Measurements from ENCODE around the gene KIAA1217. TPM values are rescaled to one million over a fixed set of nuclear protein-coding genes. Genes with fewer than 3 reads are reported as not detected.

The KIAA1217 gene
- total RNA-seq, 3 donors from 2014 or later, result 49.5 to 94.5 (median 63.9) TPM

DNA sequence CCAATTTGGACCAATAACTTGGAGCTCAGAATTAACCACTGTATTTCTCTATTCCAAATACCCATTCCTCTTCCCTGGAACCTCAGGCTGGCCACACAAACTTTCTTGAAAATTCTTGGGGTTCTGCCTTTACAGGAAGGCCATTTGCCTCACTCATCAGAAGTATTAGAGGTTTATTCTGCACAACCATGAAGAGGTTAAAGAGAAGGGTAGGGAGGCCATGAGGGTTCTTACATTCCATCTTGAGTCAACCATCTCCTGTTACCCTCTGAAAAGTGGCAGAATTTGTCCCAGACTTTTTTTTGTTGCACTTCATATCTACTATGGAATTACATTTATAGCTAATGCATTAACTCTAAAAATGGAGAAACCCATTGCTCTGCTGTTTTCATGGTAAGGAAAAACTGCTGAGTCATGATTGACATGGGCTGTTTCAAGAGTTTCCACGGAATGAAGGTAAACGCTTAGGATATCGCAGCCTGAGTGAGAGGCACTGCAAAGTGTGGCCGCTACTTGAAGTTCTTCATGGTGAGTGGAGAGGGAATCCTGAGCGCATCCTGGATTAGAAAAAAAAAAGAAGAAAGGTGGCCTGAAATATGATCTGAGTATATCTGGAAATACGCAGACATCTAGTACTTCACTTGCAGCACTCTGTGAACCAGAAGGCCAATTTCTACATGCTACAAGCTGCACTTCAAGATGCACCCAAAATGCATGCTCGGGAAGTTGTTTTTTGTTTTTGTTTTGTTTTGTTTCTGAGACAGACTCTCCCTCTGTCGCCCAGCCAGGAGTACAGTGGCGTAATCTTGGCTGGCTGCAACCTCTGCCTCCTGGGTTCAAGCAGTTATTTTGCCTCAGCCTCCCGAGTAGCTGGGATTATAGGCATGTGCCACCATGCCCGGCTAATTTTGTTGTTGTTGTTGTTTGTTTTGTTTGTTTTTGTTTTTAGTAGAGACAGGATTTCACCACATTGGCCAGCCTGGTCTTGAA lies 83.7 kb downstream of the KIAA1217 start:
- no peaks in the 10 kb centered on the region for H3K9me3 ChIP-seq
- H3K36me3 ChIP-seq (ENCODE audit: low read depth), result no peaks in the 10 kb centered on the region
- DNase-seq, result no peak
- no peak for ATAC-seq
- intact Hi-C loops (cut with DNase I, micrococcal nuclease), result no loop called here
- H3K4me3 ChIP-seq, result no peak overlapping the region
- TF ChIP-seq, protein P1, sequence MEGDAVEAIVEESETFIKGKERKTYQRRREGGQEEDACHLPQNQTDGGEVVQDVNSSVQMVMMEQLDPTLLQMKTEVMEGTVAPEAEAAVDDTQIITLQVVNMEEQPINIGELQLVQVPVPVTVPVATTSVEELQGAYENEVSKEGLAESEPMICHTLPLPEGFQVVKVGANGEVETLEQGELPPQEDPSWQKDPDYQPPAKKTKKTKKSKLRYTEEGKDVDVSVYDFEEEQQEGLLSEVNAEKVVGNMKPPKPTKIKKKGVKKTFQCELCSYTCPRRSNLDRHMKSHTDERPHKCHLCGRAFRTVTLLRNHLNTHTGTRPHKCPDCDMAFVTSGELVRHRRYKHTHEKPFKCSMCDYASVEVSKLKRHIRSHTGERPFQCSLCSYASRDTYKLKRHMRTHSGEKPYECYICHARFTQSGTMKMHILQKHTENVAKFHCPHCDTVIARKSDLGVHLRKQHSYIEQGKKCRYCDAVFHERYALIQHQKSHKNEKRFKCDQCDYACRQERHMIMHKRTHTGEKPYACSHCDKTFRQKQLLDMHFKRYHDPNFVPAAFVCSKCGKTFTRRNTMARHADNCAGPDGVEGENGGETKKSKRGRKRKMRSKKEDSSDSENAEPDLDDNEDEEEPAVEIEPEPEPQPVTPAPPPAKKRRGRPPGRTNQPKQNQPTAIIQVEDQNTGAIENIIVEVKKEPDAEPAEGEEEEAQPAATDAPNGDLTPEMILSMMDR (IDR thresholded peaks at IDR 0.05), result no peak
- no peaks in the 10 kb centered on the region for H3K4me1 ChIP-seq (ENCODE audit: low read depth)

DNA sequence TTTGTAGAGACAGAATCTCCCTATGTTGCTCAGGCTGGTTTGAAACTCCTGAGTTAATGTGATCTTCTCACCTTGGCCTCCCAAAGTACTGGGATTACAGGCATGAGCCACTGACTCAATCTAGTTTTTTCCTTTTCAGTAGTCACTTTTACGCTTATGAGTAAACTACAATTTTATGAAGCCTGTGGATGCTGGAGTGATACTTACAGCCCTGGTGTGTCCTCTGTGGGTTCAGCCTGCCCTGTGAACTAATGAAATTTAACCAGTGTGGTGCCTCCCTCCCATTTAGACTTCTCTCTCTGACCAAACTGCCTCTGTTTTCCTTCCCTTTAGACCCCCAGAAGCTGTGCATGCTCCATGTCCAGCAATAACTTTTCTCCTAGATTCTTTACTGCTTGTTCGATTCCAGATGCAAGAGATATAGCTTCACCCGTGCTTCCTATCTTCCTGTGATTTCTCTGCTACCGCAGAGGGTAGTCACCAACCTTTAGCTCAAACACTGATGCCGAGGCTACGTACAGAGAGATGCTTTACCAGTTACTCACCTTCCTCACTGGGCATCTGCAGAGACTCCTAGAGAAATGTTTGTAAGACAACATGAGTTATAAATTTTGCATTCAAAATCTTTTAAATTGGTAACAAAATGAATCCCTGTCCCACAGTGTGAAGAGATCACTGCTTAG lies 90.8 kb downstream of the KIAA1217 start:
- ATAC-seq, result no peak
- intact Hi-C loops (cut with DNase I, micrococcal nuclease), result no loop called here
- DNase-seq, result no peak
- TF ChIP-seq, protein P1 (IDR thresholded peaks at IDR 0.05), result no peak
- no peaks in the 10 kb centered on the region for H3K4me1 ChIP-seq (ENCODE audit: low read depth)
- no peaks in the 10 kb centered on the region for H3K36me3 ChIP-seq (ENCODE audit: low read depth)
- H3K4me3 ChIP-seq, result no peak overlapping the region
- no peaks in the 10 kb centered on the region for H3K9me3 ChIP-seq

DNA sequence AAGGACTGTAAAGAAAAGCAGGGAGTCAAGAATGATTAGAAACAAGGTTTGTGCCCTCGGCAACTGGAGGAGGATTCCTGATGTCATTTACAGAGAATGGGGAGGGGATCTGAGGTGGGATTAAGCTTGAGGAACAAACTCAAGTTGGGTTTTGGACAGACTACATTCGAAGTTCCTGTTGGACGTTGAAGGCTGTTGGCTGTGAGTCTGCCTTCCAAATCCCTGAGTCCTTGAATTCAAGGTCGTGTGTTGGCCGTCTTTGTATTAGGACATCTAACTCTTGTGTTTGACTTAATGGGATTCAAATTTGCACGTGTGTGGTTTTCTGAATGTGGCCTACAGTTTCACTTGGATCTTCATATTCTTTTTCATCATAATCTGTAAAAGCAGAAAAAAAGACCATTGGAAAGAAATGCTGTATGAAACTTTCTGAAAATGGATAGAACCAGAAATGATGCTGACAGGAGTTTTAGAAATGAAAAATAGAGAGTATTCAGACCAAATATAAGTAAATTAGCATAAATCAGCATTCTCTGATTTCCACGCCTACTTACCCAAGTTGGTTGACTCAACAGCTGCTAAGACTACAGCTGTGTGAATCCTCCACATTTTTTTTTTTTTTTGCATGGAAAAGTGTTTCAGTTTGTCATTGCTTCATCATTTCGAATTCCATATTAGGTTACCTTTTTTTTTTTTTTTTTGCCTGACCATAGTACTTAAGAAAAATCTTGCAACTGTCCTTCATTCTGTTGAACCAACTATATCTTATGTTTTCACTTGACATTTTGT lies 94.8 kb downstream of the KIAA1217 start:
- no peaks in the 10 kb centered on the region for H3K36me3 ChIP-seq (ENCODE audit: low read depth)
- no peaks in the 10 kb centered on the region for H3K9me3 ChIP-seq
- DNase-seq, result no peak
- no peaks in the 10 kb centered on the region for H3K4me1 ChIP-seq (ENCODE audit: low read depth)
- intact Hi-C loops (cut with DNase I, micrococcal nuclease), result no loop called here
- H3K4me3 ChIP-seq, result no peak overlapping the region
- TF ChIP-seq, protein P1 (IDR thresholded peaks at IDR 0.05), result no peak
- no peak for ATAC-seq

DNA sequence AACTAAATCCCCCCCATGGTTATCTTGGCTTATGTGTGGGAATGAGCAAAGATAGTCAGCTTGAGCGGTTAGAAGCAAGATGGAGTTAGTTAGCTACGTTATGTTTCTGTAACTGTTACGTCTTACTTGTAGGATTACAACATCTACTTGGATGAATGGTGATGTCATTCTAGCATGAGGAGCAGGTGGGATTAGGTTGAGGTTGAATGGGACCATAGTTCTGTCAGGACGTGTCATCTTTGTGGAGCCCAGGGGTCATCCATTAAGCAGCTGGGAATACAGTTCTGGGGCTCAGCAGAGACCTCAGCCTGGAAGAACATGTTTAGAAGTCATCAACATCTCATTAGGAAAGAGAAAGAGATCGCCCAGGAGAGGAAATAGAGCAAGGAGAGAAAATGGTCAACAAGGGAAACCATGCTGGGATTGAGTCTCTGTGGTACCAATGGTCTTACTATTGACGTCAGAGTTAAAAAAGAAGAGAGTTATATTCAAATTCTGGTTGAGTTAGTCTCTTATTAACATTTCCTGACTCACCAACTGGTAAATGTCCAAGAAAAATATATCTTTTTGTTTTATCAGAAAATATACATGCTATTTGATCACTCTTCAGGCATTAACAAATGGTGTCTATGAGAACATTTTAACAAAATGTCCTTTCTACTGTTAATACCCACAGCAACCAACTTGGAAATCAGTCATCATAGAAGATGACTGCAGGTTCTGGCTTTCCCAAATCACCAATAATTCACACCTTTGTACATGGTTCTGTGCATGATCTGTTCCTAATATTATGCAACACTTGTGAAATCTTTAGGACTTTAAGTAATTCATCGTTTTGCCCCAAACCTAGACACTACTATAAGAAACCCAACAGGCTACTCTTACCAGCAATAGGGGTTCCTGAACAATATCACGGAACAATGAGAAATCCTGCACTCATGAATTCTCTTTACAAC lies 96.9 kb downstream of the KIAA1217 start:
- DNase-seq, result no peak
- H3K4me1 ChIP-seq (ENCODE audit: low read depth), result no peaks in the 10 kb centered on the region
- TF ChIP-seq, protein P1 (IDR thresholded peaks at IDR 0.05), result no peak
- H3K9me3 ChIP-seq, result no peaks in the 10 kb centered on the region
- no peaks in the 10 kb centered on the region for H3K36me3 ChIP-seq (ENCODE audit: low read depth)
- intact Hi-C loops (cut with DNase I, micrococcal nuclease), result no loop called here
- H3K4me3 ChIP-seq, result no peak overlapping the region
- ATAC-seq, result no peak
